Natural killer cell (primary cell): ENCODE data around the gene RUSF1. TPM values are rescaled to one million over a fixed set of nuclear protein-coding genes. Genes with fewer than 3 reads are reported as not detected.

Source experiments
- ATAC-seq, 3 donors: fragments of 150-1000 bp in 2 of 3; fragments of 200-7000 bp in 1 of 3; cut with Tn5 transposase; 1 replicate in 1 of 3; 2 replicates in 2 of 3; pipeline ENCODE4 v1.10.0; 2021; ENCODE audit warnings: mild to moderate bottlenecking in 2 of 3, moderate library complexity in 2 of 3
- DNase-seq, 2 donors: peaks; one replicate each; pipeline versions ENCODE4 v3.0.0 to v3.0.0-alpha.2; 2013 to 2021; ENCODE audit warnings: mixed read lengths in 1 of 2
- H3K27ac ChIP-seq: one replicate; pipeline ENCODE4 v1.5.1; 2013; ENCODE audit warnings: mild to moderate bottlenecking, low read length
- H3K27me3 ChIP-seq: one replicate; pipeline ENCODE4 v1.6.1; 2013; ENCODE audit warnings: low read length; ENCODE audit not compliant: control insufficient read depth, insufficient read depth
- H3K36me3 ChIP-seq: one replicate; pipeline ENCODE4 v1.6.1; 2013; ENCODE audit warnings: low read length; ENCODE audit not compliant: control insufficient read depth, insufficient read depth
- H3K4me1 ChIP-seq: one replicate; pipeline ENCODE4 v1.6.1; 2013; ENCODE audit warnings: low read length; ENCODE audit not compliant: control insufficient read depth, insufficient read depth
- H3K4me3 ChIP-seq: one replicate; pipeline ENCODE4 v1.5.1; 2013; ENCODE audit warnings: low read length
- H3K9me3 ChIP-seq: one replicate; pipeline ENCODE4 v1.6.1; 2013; ENCODE audit warnings: low read length; ENCODE audit not compliant: control insufficient read depth, insufficient read depth
- H3K27ac Mint-ChIP-seq, 2 donors: one replicate each; pipeline ENCODE4 v1.8.0; 2022; ENCODE audit warnings: mild to moderate bottlenecking in 2 of 2, mixed read lengths in 2 of 2, moderate library complexity in 1 of 2
- H3K27me3 Mint-ChIP-seq, 2 donors: one replicate each; pipeline ENCODE4 v1.8.0; 2022; ENCODE audit warnings: low read depth in 2 of 2, mixed read lengths in 2 of 2
- H3K36me3 Mint-ChIP-seq: one replicate; pipeline ENCODE4 v1.8.0; 2022; ENCODE audit warnings: mixed read lengths
- H3K4me1 Mint-ChIP-seq, 2 donors: one replicate each; pipeline ENCODE4 v1.8.0; 2022; ENCODE audit warnings: mixed read lengths in 2 of 2
- H3K4me3 Mint-ChIP-seq: one replicate; pipeline ENCODE4 v1.8.0; 2022; ENCODE audit warnings: mild to moderate bottlenecking, moderate library complexity, mixed read lengths
- H3K9me3 Mint-ChIP-seq, 2 donors: one replicate each; pipeline ENCODE4 v1.8.0; 2022; ENCODE audit warnings: mixed read lengths in 2 of 2
- WGBS: methylation state at CpG from one replicate; pipeline ENCODE4 v1.1.7; 2013; ENCODE audit warnings: missing lambda C conversion rate; ENCODE audit not compliant: insufficient coverage; 5-methylcytosine and 5-hydroxymethylcytosine counted together
- intact Hi-C: fragments of 100-400 bp; cut with micrococcal nuclease; formaldehyde crosslinking; loops from one replicate; pipeline ENCODE4 v1.14.2; 2022
- total RNA-seq, 4 donors: library from RNA; stranded (reverse); fragments of 120-200 nt in 1 of 4; gene quantifications; one replicate each; pipeline versions ENCODE4 v1.2.3 to v1.2.4, GENCODE V29; 2013 to 2022
- TF ChIP-seq, protein P1 (sequence below): fragments of 200-600 bp; IDR thresholded peaks from one replicate; pipeline ENCODE4 v1.8.0; 2022; ENCODE audit warnings: antibody characterized with exemption

Gene RUSF1
- total RNA-seq, 3 donors from 2014 or later (not counting 1 experiment from before 2014, with no cell fraction given): 50.2 to 61.5 (median 51.9) TPM

GRCh38 chr16:31471241-31471874 is 36.8 kb downstream of the RUSF1 start:
- Histone ChIP-seq H3K27me3 (peaks cover 12% of the 10 kb centered on the region), H3K4me1 (peaks cover 22% of the 10 kb centered on the region), H3K36me3 (peaks cover 2% of the 10 kb centered on the region), H3K4me3 (no peak overlapping the region), H3K27ac (no peak overlapping the region), H3K9me3 (no peaks in the 10 kb centered on the region)
- Mint-ChIP-seq H3K36me3 (no peaks in the 10 kb centered on the region), H3K9me3 (no peaks in the 10 kb centered on the region), H3K4me3 (peak overlapping the region; percentile 49), H3K27me3 (peaks cover 0 to 23% of the 10 kb centered on the region in 2 donors), H3K4me1 (peaks cover 0 to 13% of the 10 kb centered on the region in 2 donors), H3K27ac (no peak overlapping the region)
- intact Hi-C loops: no loop called here
- DNase-seq (no peak), ATAC-seq (no peak)
- WGBS: 70% methylated on average over 13 of the region's 15 CpGs
- TF ChIP-seq, protein P1, sequence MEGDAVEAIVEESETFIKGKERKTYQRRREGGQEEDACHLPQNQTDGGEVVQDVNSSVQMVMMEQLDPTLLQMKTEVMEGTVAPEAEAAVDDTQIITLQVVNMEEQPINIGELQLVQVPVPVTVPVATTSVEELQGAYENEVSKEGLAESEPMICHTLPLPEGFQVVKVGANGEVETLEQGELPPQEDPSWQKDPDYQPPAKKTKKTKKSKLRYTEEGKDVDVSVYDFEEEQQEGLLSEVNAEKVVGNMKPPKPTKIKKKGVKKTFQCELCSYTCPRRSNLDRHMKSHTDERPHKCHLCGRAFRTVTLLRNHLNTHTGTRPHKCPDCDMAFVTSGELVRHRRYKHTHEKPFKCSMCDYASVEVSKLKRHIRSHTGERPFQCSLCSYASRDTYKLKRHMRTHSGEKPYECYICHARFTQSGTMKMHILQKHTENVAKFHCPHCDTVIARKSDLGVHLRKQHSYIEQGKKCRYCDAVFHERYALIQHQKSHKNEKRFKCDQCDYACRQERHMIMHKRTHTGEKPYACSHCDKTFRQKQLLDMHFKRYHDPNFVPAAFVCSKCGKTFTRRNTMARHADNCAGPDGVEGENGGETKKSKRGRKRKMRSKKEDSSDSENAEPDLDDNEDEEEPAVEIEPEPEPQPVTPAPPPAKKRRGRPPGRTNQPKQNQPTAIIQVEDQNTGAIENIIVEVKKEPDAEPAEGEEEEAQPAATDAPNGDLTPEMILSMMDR: no peak

DNA sequence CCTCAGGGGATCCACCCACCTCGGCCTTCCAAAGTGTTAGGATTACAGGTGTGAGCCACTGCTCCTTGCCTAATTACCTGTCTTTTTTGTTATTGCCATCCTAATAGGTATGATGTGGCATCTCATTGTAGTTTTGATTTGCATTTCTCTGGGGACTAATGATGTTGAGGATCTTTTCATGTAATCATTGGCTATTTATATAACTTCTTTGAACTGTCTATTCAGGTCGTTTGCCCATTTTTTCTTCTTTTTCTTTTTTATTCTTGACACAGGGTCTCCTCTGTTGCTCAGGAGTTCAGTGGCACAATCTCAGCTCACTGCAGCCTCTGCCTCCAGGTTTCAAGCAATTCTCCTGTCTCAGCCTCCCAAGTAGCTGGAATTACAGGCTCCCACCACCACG is 37.6 kb downstream of the RUSF1 start:
- Histone ChIP-seq H3K9me3 (no peaks in the 10 kb centered on the region), H3K4me1 (peaks cover 14% of the 10 kb centered on the region), H3K4me3 (no peak overlapping the region), H3K36me3 (peaks cover 8% of the 10 kb centered on the region), H3K27ac (no peak overlapping the region), H3K27me3 (peaks cover 12% of the 10 kb centered on the region)
- H3K27me3 Mint-ChIP-seq: peaks cover 0 to 23% of the 10 kb centered on the region in 2 donors
- ATAC-seq (no peak), DNase-seq (no peak)
- H3K4me3 Mint-ChIP-seq: no peak overlapping the region
- H3K9me3 Mint-ChIP-seq: no peaks in the 10 kb centered on the region
- intact Hi-C loops: no loop called here
- H3K4me1 Mint-ChIP-seq: peaks cover 0 to 8% of the 10 kb centered on the region in 2 donors
- H3K27ac Mint-ChIP-seq: no peak overlapping the region
- 74% methylated on average over 3 of the region's 3 CpGs for WGBS
- TF ChIP-seq, protein P1: no peak
- no peaks in the 10 kb centered on the region for H3K36me3 Mint-ChIP-seq

- no peak overlapping the region for H3K27ac Mint-ChIP-seq
- Histone ChIP-seq H3K4me1 (peaks cover 13% of the 10 kb centered on the region), H3K27ac (no peak overlapping the region), H3K36me3 (peaks cover 22% of the 10 kb centered on the region), H3K9me3 (no peaks in the 10 kb centered on the region), H3K27me3 (peaks cover 12% of the 10 kb centered on the region), H3K4me3 (no peak overlapping the region)
- ATAC-seq (no peak), DNase-seq (no peak)
- H3K9me3 Mint-ChIP-seq: no peaks in the 10 kb centered on the region
- intact Hi-C loops: no loop called here
- no peaks in the 10 kb centered on the region for H3K36me3 Mint-ChIP-seq
- peaks cover 0 to 18% of the 10 kb centered on the region in 2 donors for H3K27me3 Mint-ChIP-seq
- peaks cover 0 to 8% of the 10 kb centered on the region in 2 donors for H3K4me1 Mint-ChIP-seq
- TF ChIP-seq, protein P1: no peak
- WGBS: 88% methylated on average over 5 of the region's 5 CpGs
- no peak overlapping the region for H3K4me3 Mint-ChIP-seq
Measured at GRCh38 chr16:31467858-31468257, 40.3 kb downstream of the RUSF1 start.
